CD4-positive, alpha-beta T cell treated with Interleukin-6 for 4 hours (primary cell): ENCODE measurements around the gene PROX2.

Source experiments
- DNase-seq: peaks from one replicate; pipeline ENCODE4 v3.0.0-alpha.2; 2020; ENCODE audit warnings: mixed read lengths

Gene PROX2

GRCh38 chr14:74909501-74909900 lies 33.6 kb upstream of the PROX2 start:
- DNase-seq, result no peak

GRCh38 chr14:74908861-74909341 lies 33.0 kb upstream of the PROX2 start:
- no peak for DNase-seq

- DNase-seq, result no peak
These were observed 31.8 kb upstream of the PROX2 start for GRCh38 chr14:74907744-74908143.

- no peak for DNase-seq
These were observed 31.1 kb upstream of the PROX2 start for GRCh38 chr14:74906925-74907521.

GRCh38 chr14:74905595-74906142 lies 29.7 kb upstream of the PROX2 start:
- DNase-seq, result peak; percentile 86

GRCh38 chr14:74904635-74905503 lies 28.9 kb upstream of the PROX2 start:
- DNase-seq, result no peak

GRCh38 chr14:74902941-74903705 lies 27.2 kb upstream of the PROX2 start:
- no peak for DNase-seq

GRCh38 chr14:74898694-74899093 lies 22.7 kb upstream of the PROX2 start:
- DNase-seq, result no peak

GRCh38 chr14:74898083-74898482 lies 22.1 kb upstream of the PROX2 start:
- no peak for DNase-seq

- no peak for DNase-seq
These were observed 21.7 kb upstream of the PROX2 start for GRCh38 chr14:74897642-74898041.

- no peak for DNase-seq
These were observed 20.5 kb upstream of the PROX2 start for GRCh38 chr14:74896400-74896799.

- DNase-seq, result no peak
These were observed 17.7 kb upstream of the PROX2 start for GRCh38 chr14:74893614-74894091.

- DNase-seq, result no peak
These were observed 16.8 kb upstream of the PROX2 start for GRCh38 chr14:74892745-74893144.

- no peak for DNase-seq
These were observed 15.9 kb upstream of the PROX2 start for GRCh38 chr14:74891870-74892269.

GRCh38 chr14:74890262-74890661 lies 14.3 kb upstream of the PROX2 start:
- DNase-seq, result no peak

- DNase-seq, result no peak
These were observed 12.5 kb upstream of the PROX2 start for GRCh38 chr14:74888164-74889158.

- no peak for DNase-seq
These were observed 10.1 kb upstream of the PROX2 start for GRCh38 chr14:74886001-74886400.

- DNase-seq, result peak; percentile 65
These were observed 6.4 kb upstream of the PROX2 start for GRCh38 chr14:74882103-74882920.

- peak; percentile 86 for DNase-seq
These were observed 5.6 kb upstream of the PROX2 start, which contains the start of gene DLST for GRCh38 chr14:74881431-74882102. TSS of gene DLST (plus strand) at chr14:74881916. CDS start at chr14:74881954, 38 bp downstream.
